Uterus (tissue), 2 donors: ENCODE data around the gene CALML5.
A peak's percentile ranks its signal among the peaks of the same experiment; 100 is the strongest.

ENCODE experiments used
- POLR2A ChIP-seq, 2 donors: fragments of 450-650 bp; IDR thresholded peaks; one replicate each; pipeline ENCODE4 v1.6.1; 2016; ENCODE audit warnings: antibody characterized with exemption in 2 of 2, mild to moderate bottlenecking in 1 of 2, moderate library complexity in 1 of 2
- TF ChIP-seq, protein P1 (sequence below), 4 experiments: fragments of 200-600 bp in 2 of 4; fragments of 450-650 bp in 2 of 4; sonication (generic) in 2 of 4; IDR thresholded peaks; one replicate each; pipeline ENCODE4 v1.5.1; 2016 to 2019; ENCODE audit warnings: antibody characterized with exemption in 4 of 4, mild to moderate bottlenecking in 2 of 4, moderate library complexity in 1 of 4

DNA sequence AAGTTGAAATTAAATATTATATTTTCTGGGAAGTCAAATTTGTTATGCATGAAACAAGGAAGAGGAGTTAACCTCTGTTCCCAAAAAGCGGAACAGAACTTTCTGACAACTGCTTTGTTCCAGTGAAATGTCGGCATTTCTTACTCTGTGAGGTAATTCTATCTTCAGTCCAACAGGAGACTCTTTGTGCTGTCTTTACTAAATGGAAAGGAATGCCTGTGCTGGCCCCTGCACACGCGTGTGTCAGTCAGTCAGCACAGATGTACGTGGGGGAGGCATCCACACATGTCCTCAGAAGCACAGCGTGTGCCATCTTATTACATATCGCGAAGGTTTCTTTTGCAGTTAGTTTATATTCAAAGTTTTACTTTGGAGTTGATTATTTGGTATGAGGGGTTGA is 49.5 kb downstream of the CALML5 start:
- TF ChIP-seq, protein P1, sequence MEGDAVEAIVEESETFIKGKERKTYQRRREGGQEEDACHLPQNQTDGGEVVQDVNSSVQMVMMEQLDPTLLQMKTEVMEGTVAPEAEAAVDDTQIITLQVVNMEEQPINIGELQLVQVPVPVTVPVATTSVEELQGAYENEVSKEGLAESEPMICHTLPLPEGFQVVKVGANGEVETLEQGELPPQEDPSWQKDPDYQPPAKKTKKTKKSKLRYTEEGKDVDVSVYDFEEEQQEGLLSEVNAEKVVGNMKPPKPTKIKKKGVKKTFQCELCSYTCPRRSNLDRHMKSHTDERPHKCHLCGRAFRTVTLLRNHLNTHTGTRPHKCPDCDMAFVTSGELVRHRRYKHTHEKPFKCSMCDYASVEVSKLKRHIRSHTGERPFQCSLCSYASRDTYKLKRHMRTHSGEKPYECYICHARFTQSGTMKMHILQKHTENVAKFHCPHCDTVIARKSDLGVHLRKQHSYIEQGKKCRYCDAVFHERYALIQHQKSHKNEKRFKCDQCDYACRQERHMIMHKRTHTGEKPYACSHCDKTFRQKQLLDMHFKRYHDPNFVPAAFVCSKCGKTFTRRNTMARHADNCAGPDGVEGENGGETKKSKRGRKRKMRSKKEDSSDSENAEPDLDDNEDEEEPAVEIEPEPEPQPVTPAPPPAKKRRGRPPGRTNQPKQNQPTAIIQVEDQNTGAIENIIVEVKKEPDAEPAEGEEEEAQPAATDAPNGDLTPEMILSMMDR (IDR thresholded peaks at IDR 0.05) = peak in 2 of 4 experiments; percentile 27 to 30
- TF ChIP-seq POLR2A (IDR thresholded peaks at IDR 0.05) = no peak
